GM13977 (cell line): Measurements from ENCODE around the gene KIF26A.

Source experiments
- DNase-seq: peaks from one replicate; pipeline ENCODE4 v3.0.0; 2012; ENCODE audit warnings: low spot score
- CTCF ChIP-seq: IDR thresholded peaks from 2 replicates; pipeline ENCODE4 v1.5.1; 2012; ENCODE audit warnings: mild to moderate bottlenecking, control low read depth; ENCODE audit not compliant: insufficient read depth; ENCODE audit errors: extremely low read depth, missing control alignments
- in situ Hi-C: fragments of 300-500 bp; cut with MboI; formaldehyde crosslinking; loops from one replicate; pipeline ENCODE4 v1.12.0; 2022; ENCODE audit warnings: low sequenced_read_pairs, low pct_unique_long_range_greater_than_20kb, mixed read lengths, inconsistent platforms; ENCODE audit not compliant: unreplicated experiment

The KIF26A gene

GRCh38 chr14:104211741-104212140 lies 73.4 kb downstream of the KIF26A start:
- no peak for TF ChIP-seq CTCF
- no peak for DNase-seq
- in situ Hi-C loops = no loop called here

GRCh38 chr14:104212206-104213095 lies 74.1 kb downstream of the KIF26A start:
- in situ Hi-C loops = no loop called here
- no peak for DNase-seq
- no peak for TF ChIP-seq CTCF

GRCh38 chr14:104213301-104214034 lies 75.1 kb downstream of the KIF26A start:
- in situ Hi-C loops = no loop called here
- DNase-seq = no peak
- no peak for TF ChIP-seq CTCF

GRCh38 chr14:104214431-104215218 lies 76.2 kb downstream of the KIF26A start:
- no peak for TF ChIP-seq CTCF
- in situ Hi-C loops = no loop called here
- DNase-seq = no peak

GRCh38 chr14:104215706-104216334 lies 77.4 kb downstream of the KIF26A start:
- in situ Hi-C loops = no loop called here
- no peak for TF ChIP-seq CTCF
- no peak for DNase-seq

- no peak for DNase-seq
- in situ Hi-C loops = no loop called here
- TF ChIP-seq CTCF = no peak
These were observed 78.1 kb downstream of the KIF26A start for GRCh38 chr14:104216457-104216856.
